Measurements from ENCODE around the gene FARP1. TPM values are rescaled to one million over a fixed set of nuclear protein-coding genes. Genes with fewer than 3 reads are reported as not detected.

FARP1 gene
- total RNA-seq, 4 donors from 2014 or later: 28.3 to 69.2 (median 36.4) TPM

DNA sequence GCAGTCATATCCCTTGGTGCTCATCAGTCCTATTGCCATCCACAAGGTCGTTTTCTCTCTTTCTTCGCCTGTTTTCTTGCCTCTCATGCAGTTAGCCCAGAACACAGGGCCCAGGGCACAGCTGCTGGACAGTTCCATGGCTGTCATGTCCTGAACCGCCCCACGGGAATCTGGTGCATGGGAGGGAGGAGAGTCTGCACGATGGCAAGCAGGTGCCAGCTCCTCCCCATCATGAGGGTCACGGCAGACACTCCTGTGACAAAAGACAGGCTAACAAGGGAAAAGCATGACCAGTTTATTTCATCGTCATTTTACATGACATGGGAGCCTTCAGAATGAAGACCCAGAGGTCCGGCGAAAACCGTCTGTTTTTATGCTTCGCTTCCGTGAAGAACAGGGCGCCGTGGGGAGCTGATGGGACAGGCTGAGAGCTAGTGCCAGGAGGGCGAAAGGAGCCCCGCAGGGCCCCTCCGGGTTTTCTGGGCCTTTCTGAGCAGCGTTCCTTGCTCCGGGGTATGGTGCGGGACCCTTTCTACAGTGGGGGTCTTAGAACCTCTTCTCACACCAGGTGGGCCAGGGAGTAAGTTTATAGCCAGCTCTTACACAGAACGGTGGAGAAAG lies 298.3 kb downstream of the FARP1 start:
- no peak overlapping the region for H3K4me3 ChIP-seq
- 83 to 87% methylated on average over 3 to 5 of the region's 21 CpGs for WGBS, 2 donors (ENCODE audit: low coverage in 1 of 2)
- H3K27me3 ChIP-seq: no peaks in the 10 kb centered on the region

DNA sequence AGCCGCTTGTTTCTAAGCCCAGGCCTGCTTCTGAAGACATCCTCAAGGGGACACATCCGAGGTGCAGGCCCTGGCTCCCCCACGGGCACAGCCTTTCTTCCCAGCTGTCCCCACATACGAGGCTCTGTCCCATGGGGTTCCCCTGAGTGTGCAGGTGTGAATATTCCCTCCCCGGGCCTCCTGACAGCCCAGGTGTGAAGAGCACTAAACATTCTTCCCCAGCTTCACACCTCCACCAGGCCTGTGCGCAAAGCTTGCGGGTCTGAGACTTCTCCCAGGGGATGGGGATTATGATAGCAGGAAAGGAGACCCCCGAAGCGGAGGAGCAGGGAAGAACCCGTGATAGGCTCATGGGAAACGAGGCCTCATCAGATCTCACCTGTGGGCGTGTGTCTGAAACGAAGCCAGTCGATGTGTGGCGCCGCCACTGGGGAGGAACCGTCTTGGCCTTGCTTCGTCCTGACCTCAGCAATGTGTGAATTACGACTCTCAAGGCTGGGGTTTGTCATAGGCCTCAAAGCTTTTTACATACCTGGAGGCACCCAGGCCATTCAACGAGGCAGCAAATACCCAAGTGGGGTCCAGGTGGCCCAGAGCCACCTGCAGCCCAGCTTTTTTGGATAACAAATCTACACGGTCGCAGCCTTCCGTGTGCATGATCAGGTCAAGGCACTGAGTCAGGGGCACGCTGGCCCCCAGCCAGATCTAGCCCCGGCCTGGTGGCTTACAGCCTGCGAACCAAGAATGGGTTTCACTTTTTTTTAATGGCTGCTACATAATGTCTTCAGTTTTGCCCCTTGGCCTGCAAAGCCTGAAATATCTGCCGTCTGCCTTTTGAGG lies 299.7 kb downstream of the FARP1 start:
- Histone ChIP-seq H3K27me3 (no peaks in the 10 kb centered on the region), H3K9me3 (no peaks in the 10 kb centered on the region), H3K27ac (no peak overlapping the region), H3K4me3 (no peak overlapping the region), H3K36me3 (peaks cover 0 to 54% of the 10 kb centered on the region in 2 donors), H3K4me1 (peaks cover 0 to 12% (median 0%) of the 10 kb centered on the region in 3 donors)
- WGBS, 2 donors (ENCODE audit: low coverage in 1 of 2): 73 to 88% methylated on average over 8 to 12 of the region's 27 CpGs
- ATAC-seq: no peak
- TF ChIP-seq POLR2A (IDR thresholded peaks at IDR 0.05) (no peak), POLR2AphosphoS5 (IDR thresholded peaks at IDR 0.05) (no peak)
- TF ChIP-seq, protein P1, sequence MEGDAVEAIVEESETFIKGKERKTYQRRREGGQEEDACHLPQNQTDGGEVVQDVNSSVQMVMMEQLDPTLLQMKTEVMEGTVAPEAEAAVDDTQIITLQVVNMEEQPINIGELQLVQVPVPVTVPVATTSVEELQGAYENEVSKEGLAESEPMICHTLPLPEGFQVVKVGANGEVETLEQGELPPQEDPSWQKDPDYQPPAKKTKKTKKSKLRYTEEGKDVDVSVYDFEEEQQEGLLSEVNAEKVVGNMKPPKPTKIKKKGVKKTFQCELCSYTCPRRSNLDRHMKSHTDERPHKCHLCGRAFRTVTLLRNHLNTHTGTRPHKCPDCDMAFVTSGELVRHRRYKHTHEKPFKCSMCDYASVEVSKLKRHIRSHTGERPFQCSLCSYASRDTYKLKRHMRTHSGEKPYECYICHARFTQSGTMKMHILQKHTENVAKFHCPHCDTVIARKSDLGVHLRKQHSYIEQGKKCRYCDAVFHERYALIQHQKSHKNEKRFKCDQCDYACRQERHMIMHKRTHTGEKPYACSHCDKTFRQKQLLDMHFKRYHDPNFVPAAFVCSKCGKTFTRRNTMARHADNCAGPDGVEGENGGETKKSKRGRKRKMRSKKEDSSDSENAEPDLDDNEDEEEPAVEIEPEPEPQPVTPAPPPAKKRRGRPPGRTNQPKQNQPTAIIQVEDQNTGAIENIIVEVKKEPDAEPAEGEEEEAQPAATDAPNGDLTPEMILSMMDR (IDR thresholded peaks at IDR 0.05): no peak

More for the DNA sequence above, 298.3 kb downstream of the FARP1 start:
- peaks cover 0 to 52% of the 10 kb centered on the region in 2 donors for H3K36me3 ChIP-seq
- no peak overlapping the region for H3K27ac ChIP-seq
- TF ChIP-seq EP300 (IDR thresholded peaks at IDR 0.05) (no peak), POLR2A (IDR thresholded peaks at IDR 0.05) (no peak), POLR2AphosphoS5 (IDR thresholded peaks at IDR 0.05) (no peak)
- TF ChIP-seq, protein P1 (IDR thresholded peaks at IDR 0.05): no peak
- ATAC-seq: no peak
- H3K4me1 ChIP-seq: peaks cover 0 to 12% (median 0%) of the 10 kb centered on the region in 3 donors
- no peaks in the 10 kb centered on the region for H3K9me3 ChIP-seq

DNA sequence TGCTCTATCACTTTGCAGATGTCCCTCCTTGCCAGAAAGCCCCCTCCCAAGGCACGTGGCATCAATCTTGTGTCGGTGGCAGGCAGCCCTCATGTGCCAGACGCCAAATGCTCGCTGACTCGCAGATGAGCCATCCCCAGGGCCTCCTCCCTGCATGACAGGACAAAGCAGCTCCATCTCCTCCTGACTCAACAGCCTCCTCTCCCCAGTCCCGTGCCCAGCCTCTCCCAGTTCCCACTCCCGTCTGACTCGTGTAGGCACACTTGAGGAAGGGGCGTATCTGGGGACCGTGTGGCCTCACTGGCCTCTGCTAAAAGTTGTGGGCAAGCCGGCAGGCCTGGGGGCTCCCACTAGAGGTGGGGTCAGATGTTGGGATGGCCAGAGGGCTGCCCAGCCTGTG lies 300.4 kb downstream of the FARP1 start:
- Histone ChIP-seq H3K4me3 (no peak overlapping the region), H3K36me3 (peaks cover 0 to 55% of the 10 kb centered on the region in 2 donors), H3K27ac (no peak overlapping the region), H3K27me3 (no peaks in the 10 kb centered on the region), H3K4me1 (peaks cover 0 to 19% (median 0%) of the 10 kb centered on the region in 3 donors), H3K9me3 (no peaks in the 10 kb centered on the region)
- WGBS, 2 donors (ENCODE audit: low coverage in 1 of 2): 53 to 81% methylated on average over 3 to 6 of the region's 11 CpGs
- ATAC-seq: no peak
- TF ChIP-seq POLR2A (IDR thresholded peaks at IDR 0.05) (no peak), EP300 (IDR thresholded peaks at IDR 0.05) (no peak), POLR2AphosphoS5 (IDR thresholded peaks at IDR 0.05) (no peak)
- TF ChIP-seq, protein P1 (IDR thresholded peaks at IDR 0.05): no peak

GRCh38 chr13:98443800-98444325 lies 301.0 kb downstream of the FARP1 start:
- ATAC-seq: no peak
- TF ChIP-seq, protein P1 (IDR thresholded peaks at IDR 0.05): no peak
- TF ChIP-seq POLR2AphosphoS5 (IDR thresholded peaks at IDR 0.05): no peak
- no peak for TF ChIP-seq EP300 (IDR thresholded peaks at IDR 0.05)
- TF ChIP-seq POLR2A (IDR thresholded peaks at IDR 0.05): no peak
- Histone ChIP-seq H3K27ac (no peak overlapping the region), H3K36me3 (peaks cover 0 to 52% of the 10 kb centered on the region in 2 donors), H3K4me1 (peaks cover 0 to 24% (median 0%) of the 10 kb centered on the region in 3 donors), H3K4me3 (no peak overlapping the region), H3K27me3 (no peaks in the 10 kb centered on the region), H3K9me3 (no peaks in the 10 kb centered on the region)
- 82% methylated on average over 9 of the region's 21 CpGs; no CpG with 5 or more reads in 1 of the 2 donors for whole genome bisulfite sequencing, 2 donors (ENCODE audit: low coverage in 1 of 2)

Data from gastroesophageal sphincter (tissue), 4 donors.